HG02642 (cell line): ENCODE data around the gene C19orf47.

Source experiments
- ATAC-seq: cut with Tn5 transposase; IDR thresholded peaks from one replicate; pipeline ENCODE4 v1.9.1; 2021; ENCODE audit warnings: mild to moderate bottlenecking; ENCODE audit not compliant: unreplicated experiment, poor library complexity

The C19orf47 gene

GRCh38 chr19:40285353-40286234, 62.6 kb downstream of the C19orf47 start:
- ATAC-seq, result peak; percentile 89

- peak; percentile 35 for ATAC-seq
Measured at GRCh38 chr19:40284501-40285352, 63.5 kb downstream of the C19orf47 start, which contains the start of gene AKT2. TSS of gene AKT2 (minus strand) at chr19:40285345. CDS start at chr19:40265267, 20,078 bp downstream.

- ATAC-seq, result no peak
Measured at GRCh38 chr19:40284251-40284500, 64.0 kb downstream of the C19orf47 start.

- ATAC-seq, result no peak
Measured at GRCh38 chr19:40283414-40284250, 64.6 kb downstream of the C19orf47 start.

GRCh38 chr19:40282920-40283319, 65.3 kb downstream of the C19orf47 start:
- no peak for ATAC-seq

GRCh38 chr19:40282209-40282580, 66.0 kb downstream of the C19orf47 start:
- no peak for ATAC-seq

- ATAC-seq, result no peak
Measured at GRCh38 chr19:40281381-40282208, 66.6 kb downstream of the C19orf47 start.

GRCh38 chr19:40280608-40281221, 67.5 kb downstream of the C19orf47 start:
- ATAC-seq, result no peak

- ATAC-seq, result no peak
Measured at GRCh38 chr19:40279761-40280607, 68.2 kb downstream of the C19orf47 start.

GRCh38 chr19:40279120-40279551, 69.1 kb downstream of the C19orf47 start:
- ATAC-seq, result no peak

- ATAC-seq, result no peak
Measured at GRCh38 chr19:40278361-40279035, 69.7 kb downstream of the C19orf47 start.

- no peak for ATAC-seq
Measured at GRCh38 chr19:40277356-40278059, 70.7 kb downstream of the C19orf47 start.

- ATAC-seq, result peak; percentile 40
Measured at GRCh38 chr19:40274585-40275544, 73.3 kb downstream of the C19orf47 start.

GRCh38 chr19:40273469-40274360, 74.5 kb downstream of the C19orf47 start:
- ATAC-seq, result no peak

- no peak for ATAC-seq
Measured at GRCh38 chr19:40272261-40272660, 75.9 kb downstream of the C19orf47 start.
